HepG2 (cell line): ENCODE data around the gene ZNFX1. TPM values are rescaled to one million over a fixed set of nuclear protein-coding genes. Genes with fewer than 3 reads are reported as not detected.

Experiments
- ATAC-seq: fragments of 200-7000 bp; cut with Tn5 transposase; 3 replicates; pipeline ENCODE4 v1.9.1; 2020; ENCODE audit warnings: mild to moderate bottlenecking, moderate library complexity
- BruUV-seq: library from RNA; stranded (reverse); fragments of 400-500 nt; replicated peaks from 2 replicates; lab custom pipeline; 2021; lab: Mats Ljungman, UMichigan
- CTCF ChIA-PET: fragments of 300-600 bp; formaldehyde crosslinking; extraction: SDS; loops from one replicate; lab custom pipeline; 2021; ENCODE audit warnings: low total read pairs, inconsistent platforms, low intra/inter-chr PET ratio; lab: Yijun Ruan, JAX
- POLR2A ChIA-PET: fragments of 350-600 bp; sonication (Branson Sonifier 250); formaldehyde crosslinking; loops from one replicate; lab custom pipeline; 2020; ENCODE audit warnings: antibody characterized with exemption, inconsistent platforms; lab: Yijun Ruan, JAX
- DNase-seq: peaks from one replicate; pipeline ENCODE4 v3.0.0-alpha.2; 2015; ENCODE audit warnings: low spot score
- FAIRE-seq: peaks from 3 replicates; lab custom pipeline; 2011; peaks lifted over from hg19 to GRCh38; lab: Jason Lieb, UNC
- H2AFZ ChIP-seq: one replicate; pipeline ENCODE4 v1.6.1; 2011; ENCODE audit warnings: low read length, inconsistent platforms
- H3K27ac ChIP-seq: fragments of 300-600 bp; 3 replicates; pipeline ENCODE4 v1.8.0; 2011; ENCODE audit warnings: mixed run types, mild to moderate bottlenecking, mixed read lengths, low read length, inconsistent platforms; ENCODE audit not compliant: insufficient read depth; ENCODE audit errors: extremely low read length
- H3K27me3 ChIP-seq, 2 experiments: fragments of 200-600 bp in 1 of 2; 2 replicates in 1 of 2; 3 replicates in 1 of 2; pipeline versions ENCODE4 v1.6.0 to v1.8.0; 2011; ENCODE audit warnings: low read length in 2 of 2, mild to moderate bottlenecking in 2 of 2, moderate library complexity in 2 of 2, inconsistent platforms in 1 of 2; ENCODE audit not compliant: insufficient read depth in 2 of 2, control insufficient read depth in 1 of 2
- H3K36me3 ChIP-seq, 2 experiments: fragments of 200-600 bp in 1 of 2; replicated peaks in 1 of 2; 2 replicates in 1 of 2; 3 replicates in 1 of 2; pipeline versions ENCODE4 v1.5.1 to v1.8.0; 2011; ENCODE audit warnings: low read length in 2 of 2, inconsistent platforms in 1 of 2; ENCODE audit not compliant: insufficient read depth in 2 of 2, control insufficient read depth in 1 of 2
- H3K4me1 ChIP-seq: 2 replicates; pipeline ENCODE4 v1.5.1; 2012; ENCODE audit warnings: low read length, inconsistent platforms; ENCODE audit not compliant: insufficient read depth
- H3K4me2 ChIP-seq: 2 replicates; pipeline ENCODE4 v1.6.0; 2011; ENCODE audit warnings: low read depth, low read length, inconsistent platforms
- H3K4me3 ChIP-seq, 3 experiments: fragments of 200-600 bp in 1 of 3; sonication (generic), shearing (Covaris generic) in 1 of 3; replicated peaks in 1 of 3; 2 replicates each; pipeline ENCODE4 v1.5.1; 2011 to 2016; ENCODE audit warnings: low read length in 3 of 3, inconsistent platforms in 2 of 3, low read depth in 2 of 3, mild to moderate bottlenecking in 2 of 3, control low read depth in 1 of 3, mixed read lengths in 1 of 3; ENCODE audit not compliant: insufficient read depth in 1 of 3
- H3K79me2 ChIP-seq: one replicate; pipeline ENCODE4 v1.6.1; 2011; ENCODE audit warnings: low read length, inconsistent platforms; ENCODE audit not compliant: insufficient read depth
- H3K9ac ChIP-seq: 2 replicates; pipeline ENCODE4 v1.6.0; 2011; ENCODE audit warnings: mild to moderate bottlenecking, low read depth, low read length, inconsistent platforms; ENCODE audit not compliant: insufficient read depth
- H3K9me3 ChIP-seq: 2 replicates; pipeline ENCODE4 v1.5.1; 2012; ENCODE audit warnings: mild to moderate bottlenecking, low read length
- H4K20me1 ChIP-seq: 2 replicates; pipeline ENCODE4 v1.6.0; 2011; ENCODE audit warnings: inconsistent platforms, mild to moderate bottlenecking, low read length, moderate library complexity; ENCODE audit not compliant: insufficient read depth
- AGO1 ChIP-seq: fragments of 200-400 bp; formaldehyde crosslinking; IDR thresholded peaks from 2 replicates; pipeline ENCODE4 v1.6.1; 2017; ENCODE audit warnings: mild to moderate bottlenecking, low read depth, low read length, moderate library complexity; ENCODE audit not compliant: poor library complexity, severe bottlenecking
- CHD4 ChIP-seq: fragments of 200-600 bp; sonication (generic); IDR thresholded peaks from 2 replicates; pipeline ENCODE4 v1.7.0; 2017; ENCODE audit warnings: mild to moderate bottlenecking, low read length, borderline replicate concordance
- HNF4A ChIP-seq: sonication (generic); formaldehyde crosslinking; IDR thresholded peaks from 2 replicates; pipeline ENCODE4 v1.4.0; 2020; ENCODE audit warnings: missing genetic modification reagents
- IKZF4 ChIP-seq: sonication (generic); formaldehyde crosslinking; IDR thresholded peaks from 2 replicates; pipeline ENCODE4 v1.5.1; 2020; ENCODE audit warnings: borderline replicate concordance, mild to moderate bottlenecking, low read depth, missing genetic modification reagents; ENCODE audit errors: not compliant biosample characterization
- MED1 ChIP-seq: sonication (generic); formaldehyde crosslinking; IDR thresholded peaks from 2 replicates; pipeline ENCODE4 v1.4.0; 2020; ENCODE audit warnings: missing genetic modification reagents
- MED13 ChIP-seq: sonication (generic); formaldehyde crosslinking; IDR thresholded peaks from 2 replicates; pipeline ENCODE4 v1.5.0; 2020; ENCODE audit warnings: missing genetic modification reagents
- NFE2L1 ChIP-seq: sonication (generic); formaldehyde crosslinking; IDR thresholded peaks from 2 replicates; pipeline ENCODE4 v1.4.0; 2020; ENCODE audit warnings: missing genetic modification reagents, mild to moderate bottlenecking, borderline replicate concordance
- NR2F6 ChIP-seq, 2 experiments: IDR thresholded peaks; 2 replicates each; pipeline ENCODE4 v1.6.1; 2016; ENCODE audit warnings: antibody characterized with exemption in 1 of 2, mild to moderate bottlenecking in 1 of 2
- PAF1 ChIP-seq: IDR thresholded peaks from 2 replicates; pipeline ENCODE4 v1.6.1; 2016; ENCODE audit warnings: missing genetic modification reagents, missing compliant biosample characterization
- ZNF629 ChIP-seq: sonication (generic); formaldehyde crosslinking; conservative IDR thresholded peaks from 2 replicates; pipeline ENCODE4 v1.5.0; 2020; ENCODE audit warnings: missing genetic modification reagents
- ZNF816 ChIP-seq: sonication (generic); formaldehyde crosslinking; IDR thresholded peaks from 2 replicates; pipeline ENCODE4 v1.8.0; 2022; ENCODE audit warnings: missing genetic modification reagents, mild to moderate bottlenecking, borderline replicate concordance
- WGBS: methylation state at CpG from one replicate; pipeline ENCODE4 v1.1.6; 2017; ENCODE audit warnings: low lambda C conversion rate; 5-methylcytosine and 5-hydroxymethylcytosine counted together
- in situ Hi-C: cut with HindIII; loops from 2 replicates; pipeline ENCODE4 v1.10.0; 2017; ENCODE audit warnings: low pct_unique_long_range_greater_than_20kb; ENCODE audit not compliant: extremely low pct_ligation_motif_present
- intact Hi-C: fragments of 100-400 bp; cut with micrococcal nuclease; formaldehyde crosslinking; loops from one replicate; pipeline ENCODE4 v1.10.0; 2022; ENCODE audit not compliant: unreplicated experiment
- polyA plus RNA-seq, 8 experiments: library from polyadenylated mRNA; depleted of rRNA in 3 of 8; stranded (reverse) in 7 of 8; unstranded in 1 of 8; fragments of >200 nt; fragmentation: Illumina TruSeq in 4 of 8; extraction: Trizol in 4 of 8; gene quantifications; 2 replicates each; pipeline versions ENCODE4 v1.2.1 to v1.2.3, GENCODE V29; 2011 to 2016; ENCODE audit warnings: low read depth in 4 of 8, missing spikeins in 1 of 8, mixed read lengths in 1 of 8; ENCODE audit not compliant: insufficient read depth in 1 of 8
- total RNA-seq, 5 experiments: library from RNA; depleted of rRNA; stranded (reverse); fragments of >200 nt; fragmentation: Illumina TruSeq; extraction: Trizol; gene quantifications; 2 replicates each; pipeline ENCODE4 v1.2.3, GENCODE V29; 2016; ENCODE audit warnings: low read depth in 1 of 5
- TF ChIP-seq, protein P1 (sequence below): conservative IDR thresholded peaks from 2 replicates; pipeline ENCODE4 v1.6.1; 2018; ENCODE audit warnings: missing genetic modification reagents

ZNFX1 gene
- total and polyA plus RNA-seq, 2 of the 13 experiments (the other 11 are each of a cell fraction or from before 2014, with no cell fraction given) = 2.9 to 11.1 TPM

DNA sequence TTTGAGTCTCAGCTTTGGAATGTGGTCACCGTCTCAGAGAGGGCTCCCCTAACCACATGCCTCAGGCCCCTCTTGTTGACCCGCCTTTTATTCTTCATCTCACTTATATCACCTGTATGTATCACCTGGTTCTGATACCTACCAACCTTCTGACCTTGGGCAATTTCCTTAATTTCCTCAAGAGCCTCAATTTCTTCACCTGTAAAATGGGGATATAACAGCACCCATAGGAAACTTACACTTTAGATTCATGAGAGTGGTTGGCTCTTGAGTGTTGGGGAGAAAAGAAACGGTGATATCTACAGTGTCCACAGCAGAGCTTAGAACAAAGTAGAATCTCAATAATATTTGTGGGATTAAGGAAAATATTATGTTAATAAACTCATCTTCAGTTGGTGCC is 62.6 kb downstream of the ZNFX1 start:
- Histone ChIP-seq H3K79me2 (peaks cover 10% of the 10 kb centered on the region), H3K27me3 (no peaks in the 10 kb centered on the region; a peak in 1 of 5 replicates), H3K36me3 (no peaks in the 10 kb centered on the region), H3K4me2 (no peak overlapping the region), H3K4me1 (peaks cover 23% of the 10 kb centered on the region), H3K9ac (no peak overlapping the region), H3K9me3 (peaks cover 3% of the 10 kb centered on the region), H3K4me3 (no peak overlapping the region), H4K20me1 (no peaks in the 10 kb centered on the region), H2AFZ (no peak overlapping the region), H3K27ac (no peak overlapping the region)
- in situ Hi-C loops = loop anchor here (5.0 kb wide), 1 partner anchor 83 kb away; no protein-coding TSS in a partner anchor
- no peak for ATAC-seq
- no peak for FAIRE-seq
- WGBS = 52% methylated on average over 3 of the region's 3 CpGs
- intact Hi-C loops = loop anchor here (5.0 kb wide), 1 partner anchor 33 kb away; no protein-coding TSS in a partner anchor
- BruUV-seq = no TSS peak
- no peak for DNase-seq
- POLR2A ChIA-PET = interaction anchor here (2.2 kb wide), 1 partner anchor 28 kb away, joined by 6 read pairs; no protein-coding TSS in a partner anchor
- CTCF ChIA-PET = interaction anchor here (1.2 kb wide), 1 partner anchor 83 kb away, joined by 3 read pairs; no protein-coding TSS in a partner anchor
- TF ChIP-seq, protein P1, sequence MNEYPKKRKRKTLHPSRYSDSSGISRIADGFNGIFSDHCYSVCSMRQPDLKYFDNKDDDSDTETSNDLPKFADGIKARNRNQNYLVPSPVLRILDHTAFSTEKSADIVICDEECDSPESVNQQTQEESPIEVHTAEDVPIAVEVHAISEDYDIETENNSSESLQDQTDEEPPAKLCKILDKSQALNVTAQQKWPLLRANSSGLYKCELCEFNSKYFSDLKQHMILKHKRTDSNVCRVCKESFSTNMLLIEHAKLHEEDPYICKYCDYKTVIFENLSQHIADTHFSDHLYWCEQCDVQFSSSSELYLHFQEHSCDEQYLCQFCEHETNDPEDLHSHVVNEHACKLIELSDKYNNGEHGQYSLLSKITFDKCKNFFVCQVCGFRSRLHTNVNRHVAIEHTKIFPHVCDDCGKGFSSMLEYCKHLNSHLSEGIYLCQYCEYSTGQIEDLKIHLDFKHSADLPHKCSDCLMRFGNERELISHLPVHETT (CRISPR knock-in tag) = no peak
- no peak for TF ChIP-seq NR2F6 (IDR thresholded peaks at IDR 0.05)
- no peak for TF ChIP-seq NR2F6 (CRISPR knock-in tag; IDR thresholded peaks at IDR 0.05)
- peak; percentile 79 for TF ChIP-seq ZNF629
- peak; percentile 72; the same call in 1 of the 2 replicates for TF ChIP-seq CHD4
- no peak for TF ChIP-seq ZNF816 (CRISPR knock-in tag)
- TF ChIP-seq MED1 = no peak

DNA sequence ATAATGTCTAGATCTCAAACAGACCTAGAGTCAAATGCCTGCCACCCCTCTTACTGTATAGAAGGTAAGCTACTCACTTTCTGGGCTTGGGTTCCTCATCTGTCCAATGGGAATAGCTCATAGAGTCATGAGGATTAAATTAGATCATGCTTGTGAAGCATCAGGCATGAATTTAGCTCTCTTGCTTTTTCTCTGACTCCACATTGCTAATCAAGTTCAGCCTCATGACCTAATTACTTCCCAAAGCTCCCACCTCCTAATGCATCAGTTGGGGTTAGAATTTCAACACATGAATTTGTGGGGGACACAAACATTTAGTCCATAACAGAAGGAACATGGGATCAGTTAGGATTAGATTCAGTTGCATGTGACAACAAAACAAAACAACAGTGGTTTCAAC is 63.3 kb downstream of the ZNFX1 start:
- POLR2A ChIA-PET = interaction anchor here (0.7 to 2.2 kb wide), 2 partner anchors 28 to 35 kb away, joined by 3 to 6 read pairs; no protein-coding TSS in a partner anchor
- no peak overlapping the region for H3K4me2 ChIP-seq
- H3K9me3 ChIP-seq = peaks cover 6% of the 10 kb centered on the region
- DNase-seq (no peak), ATAC-seq (no peak), FAIRE-seq (no peak)
- no peak overlapping the region for H3K9ac ChIP-seq
- TF ChIP-seq IKZF4 (CRISPR knock-in tag) = no peak
- TF ChIP-seq NFE2L1 (CRISPR knock-in tag) = no peak
- TF ChIP-seq AGO1 = no peak
- TF ChIP-seq HNF4A (CRISPR knock-in tag) = no peak
- no peak for TF ChIP-seq PAF1 (CRISPR knock-in tag)
- TF ChIP-seq MED13 (CRISPR knock-in tag) = no peak
- no TSS peak for BruUV-seq
- H3K36me3 ChIP-seq = no peaks in the 10 kb centered on the region
- intact Hi-C loops = no loop called here
- peaks cover 4% of the 10 kb centered on the region for H3K79me2 ChIP-seq
- no peaks in the 10 kb centered on the region; a peak in 1 of 5 replicates for H3K27me3 ChIP-seq
- no peaks in the 10 kb centered on the region for H4K20me1 ChIP-seq
- H3K27ac ChIP-seq = no peak overlapping the region
- no peak overlapping the region for H2AFZ ChIP-seq
- no peak overlapping the region for H3K4me3 ChIP-seq
- peaks cover 22% of the 10 kb centered on the region for H3K4me1 ChIP-seq
- in situ Hi-C loops = no loop called here
- CTCF ChIA-PET = interaction anchor here (1.2 kb wide), 1 partner anchor 82 kb away, joined by 3 read pairs; no protein-coding TSS in a partner anchor
